ENCODE measurements around the gene GPHA2.

GRCh38 chr11:64931290-64931689 is 4.4 kb downstream of the GPHA2 start:
- no peak for TF ChIP-seq CTCF (IDR thresholded peaks at IDR 0.05)
- no peak for TF ChIP-seq POLR2A (IDR thresholded peaks at IDR 0.05)
